Measurements from ENCODE around the gene PLCH1. TPM values are rescaled to one million over a fixed set of nuclear protein-coding genes. Genes with fewer than 3 reads are reported as not detected.
"Not testable (repeated sequence)": the region's sequence is repeated elsewhere in the genome, so short reads cannot be mapped to it uniquely, and the experiment has no call there.

PLCH1 gene
- total RNA-seq, 1 donor from 2014 or later, result 7.6 TPM

DNA sequence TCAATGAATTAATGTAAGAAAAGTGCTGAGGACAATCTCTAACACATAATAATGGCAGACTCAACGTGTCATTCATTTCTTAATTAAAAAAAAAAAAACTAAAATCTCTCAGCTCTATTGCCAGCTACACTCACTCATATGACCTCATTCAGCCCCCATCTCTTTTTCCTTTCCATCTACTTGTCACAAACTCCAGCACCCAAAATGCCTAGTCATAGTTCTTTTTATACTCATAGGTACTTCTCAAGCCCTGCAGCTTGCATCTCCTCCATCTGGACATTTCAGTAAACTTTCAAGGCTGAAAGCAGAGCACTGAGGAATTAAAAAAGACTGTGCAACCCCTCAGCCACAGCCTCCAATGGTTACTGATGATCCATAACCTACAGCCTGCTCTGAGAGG lies 109.8 kb downstream of the PLCH1 start:
- Mint-ChIP-seq H3K9me3 (no peaks in the 10 kb centered on the region), H3K4me3 (no peak overlapping the region), H3K27me3 (no peaks in the 10 kb centered on the region), H3K36me3 (no peaks in the 10 kb centered on the region), H3K4me1 (ENCODE audit: unreplicated experiment) (no peaks in the 10 kb centered on the region), H3K27ac (no peak overlapping the region)
- TF ChIP-seq, protein P1, sequence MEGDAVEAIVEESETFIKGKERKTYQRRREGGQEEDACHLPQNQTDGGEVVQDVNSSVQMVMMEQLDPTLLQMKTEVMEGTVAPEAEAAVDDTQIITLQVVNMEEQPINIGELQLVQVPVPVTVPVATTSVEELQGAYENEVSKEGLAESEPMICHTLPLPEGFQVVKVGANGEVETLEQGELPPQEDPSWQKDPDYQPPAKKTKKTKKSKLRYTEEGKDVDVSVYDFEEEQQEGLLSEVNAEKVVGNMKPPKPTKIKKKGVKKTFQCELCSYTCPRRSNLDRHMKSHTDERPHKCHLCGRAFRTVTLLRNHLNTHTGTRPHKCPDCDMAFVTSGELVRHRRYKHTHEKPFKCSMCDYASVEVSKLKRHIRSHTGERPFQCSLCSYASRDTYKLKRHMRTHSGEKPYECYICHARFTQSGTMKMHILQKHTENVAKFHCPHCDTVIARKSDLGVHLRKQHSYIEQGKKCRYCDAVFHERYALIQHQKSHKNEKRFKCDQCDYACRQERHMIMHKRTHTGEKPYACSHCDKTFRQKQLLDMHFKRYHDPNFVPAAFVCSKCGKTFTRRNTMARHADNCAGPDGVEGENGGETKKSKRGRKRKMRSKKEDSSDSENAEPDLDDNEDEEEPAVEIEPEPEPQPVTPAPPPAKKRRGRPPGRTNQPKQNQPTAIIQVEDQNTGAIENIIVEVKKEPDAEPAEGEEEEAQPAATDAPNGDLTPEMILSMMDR (conservative IDR thresholded peaks at IDR 0.05), result no peak
- no peak for DNase-seq (ENCODE audit: extremely low spot score, unreplicated experiment)

- Mint-ChIP-seq H3K4me1 (ENCODE audit: unreplicated experiment) (peaks cover 8% of the 10 kb centered on the region), H3K36me3 (no peaks in the 10 kb centered on the region), H3K4me3 (no peak overlapping the region), H3K27ac (no peak overlapping the region), H3K27me3 (no peaks in the 10 kb centered on the region), H3K9me3 (no peaks in the 10 kb centered on the region)
- no peak for DNase-seq (ENCODE audit: extremely low spot score, unreplicated experiment)
- TF ChIP-seq, protein P1 (conservative IDR thresholded peaks at IDR 0.05), result no peak
Measured at GRCh38 chr3:155634121-155634719, 110.7 kb downstream of the PLCH1 start.

DNA sequence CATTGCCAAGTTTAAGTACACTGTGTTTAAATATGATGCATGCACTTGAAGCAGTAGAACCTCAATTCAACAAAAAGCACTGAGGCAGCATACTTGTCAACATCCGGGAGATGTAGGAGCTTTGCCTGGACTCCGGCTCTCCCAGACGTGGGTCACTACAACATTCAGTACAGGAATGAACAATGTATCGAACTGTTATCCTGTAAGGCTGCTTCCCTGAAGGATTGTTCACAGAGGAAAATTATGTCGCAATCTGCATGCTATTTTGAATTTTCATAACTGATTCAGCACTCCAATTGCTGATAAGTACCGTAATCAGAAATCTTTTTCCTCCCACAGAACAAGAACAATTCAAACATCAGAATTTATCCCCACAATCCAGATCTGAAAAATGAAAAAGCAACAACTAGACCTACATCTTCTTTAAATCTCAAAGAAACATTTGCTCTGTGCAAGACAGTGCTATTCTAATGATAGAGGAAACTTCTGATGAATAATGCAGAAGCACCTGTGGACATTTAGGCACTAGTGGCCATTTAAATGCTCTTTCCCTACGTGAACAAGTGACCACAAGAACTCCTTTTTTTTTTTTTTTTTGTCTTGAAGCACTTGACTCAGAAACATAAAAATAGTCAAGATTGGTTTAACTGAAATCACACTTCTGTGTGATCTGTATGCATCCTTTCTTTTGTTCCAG lies 113.4 kb downstream of the PLCH1 start:
- Mint-ChIP-seq H3K9me3 (no peaks in the 10 kb centered on the region), H3K4me3 (no peak overlapping the region), H3K36me3 (no peaks in the 10 kb centered on the region), H3K4me1 (ENCODE audit: unreplicated experiment) (peaks cover 12% of the 10 kb centered on the region), H3K27me3 (no peaks in the 10 kb centered on the region), H3K27ac (no peak overlapping the region)
- DNase-seq (ENCODE audit: extremely low spot score, unreplicated experiment), result no peak
- TF ChIP-seq, protein P1 (conservative IDR thresholded peaks at IDR 0.05), result no peak

DNA sequence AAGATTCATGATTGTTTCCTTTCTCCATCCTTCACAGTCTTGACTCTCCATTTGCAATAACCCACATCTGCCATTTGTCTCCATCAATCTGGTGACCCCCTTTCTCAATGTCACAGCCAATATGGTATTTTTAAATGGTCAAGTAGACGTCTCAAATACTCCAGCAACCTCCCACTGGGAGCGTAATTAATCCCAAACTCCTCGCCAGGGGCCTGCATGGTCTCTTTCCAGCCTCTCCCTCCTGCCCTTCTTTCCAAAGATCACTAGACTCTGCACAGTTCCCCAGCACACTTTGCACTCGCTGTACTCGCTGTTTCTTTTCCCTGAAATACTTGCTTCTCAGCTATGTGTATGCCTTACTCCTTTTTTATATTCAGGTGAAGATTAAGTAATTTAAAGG lies 115.3 kb downstream of the PLCH1 start:
- H3K27ac Mint-ChIP-seq, result no peak overlapping the region
- no peak overlapping the region for H3K4me3 Mint-ChIP-seq
- TF ChIP-seq, protein P1 (conservative IDR thresholded peaks at IDR 0.05), result no peak
- peaks cover 12% of the 10 kb centered on the region for H3K4me1 Mint-ChIP-seq (ENCODE audit: unreplicated experiment)
- no peak for DNase-seq (ENCODE audit: extremely low spot score, unreplicated experiment)
- no peaks in the 10 kb centered on the region for H3K9me3 Mint-ChIP-seq
- H3K36me3 Mint-ChIP-seq, result no peaks in the 10 kb centered on the region
- no peaks in the 10 kb centered on the region for H3K27me3 Mint-ChIP-seq

DNA sequence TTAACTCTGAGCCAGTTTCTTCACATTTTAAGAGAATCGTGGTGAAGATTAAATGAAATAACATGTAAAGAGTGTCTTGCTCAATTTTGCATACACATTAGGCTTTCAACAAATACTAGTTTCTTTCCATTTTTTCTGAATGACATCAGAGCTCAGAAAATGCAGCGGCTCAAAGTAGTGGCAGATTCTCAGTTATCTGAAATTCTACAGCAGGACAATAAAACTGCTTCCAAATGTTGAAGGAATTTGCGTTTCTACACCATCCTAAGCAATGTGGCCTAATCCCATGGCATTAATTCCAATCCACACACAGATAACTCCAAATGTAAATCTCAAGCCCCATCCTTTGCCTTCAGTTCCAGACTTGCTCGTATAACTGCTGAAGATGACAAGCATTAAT lies 115.8 kb downstream of the PLCH1 start:
- no peak for DNase-seq (ENCODE audit: extremely low spot score, unreplicated experiment)
- H3K9me3 Mint-ChIP-seq, result no peaks in the 10 kb centered on the region
- H3K36me3 Mint-ChIP-seq, result no peaks in the 10 kb centered on the region
- H3K4me3 Mint-ChIP-seq, result no peak overlapping the region
- peaks cover 12% of the 10 kb centered on the region for H3K4me1 Mint-ChIP-seq (ENCODE audit: unreplicated experiment)
- H3K27ac Mint-ChIP-seq, result no peak overlapping the region
- TF ChIP-seq, protein P1 (conservative IDR thresholded peaks at IDR 0.05), result no peak
- H3K27me3 Mint-ChIP-seq, result no peaks in the 10 kb centered on the region

DNA sequence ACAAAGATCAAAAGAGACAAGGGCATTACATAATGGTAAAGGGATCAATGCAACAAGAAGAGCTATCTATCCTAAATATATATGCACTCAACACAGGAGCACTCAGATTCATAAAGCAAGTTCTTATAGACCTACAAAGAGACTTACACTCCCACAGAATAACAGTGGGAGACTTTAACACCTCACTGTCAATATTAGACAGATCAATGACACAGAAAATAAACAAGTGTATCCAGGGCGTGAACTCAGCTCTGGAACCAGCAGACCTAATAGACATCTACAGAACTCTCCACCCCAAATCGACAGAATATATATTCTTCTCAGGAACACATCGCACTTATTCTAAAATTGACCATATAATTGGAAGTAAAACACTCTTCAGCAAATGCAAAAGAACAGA lies 122.2 kb downstream of the PLCH1 start:
- not testable (repeated sequence) for H3K27ac Mint-ChIP-seq; H3K4me1 Mint-ChIP-seq (ENCODE audit: unreplicated experiment); H3K4me3 Mint-ChIP-seq; H3K9me3 Mint-ChIP-seq; DNase-seq (ENCODE audit: extremely low spot score, unreplicated experiment); H3K27me3 Mint-ChIP-seq; H3K36me3 Mint-ChIP-seq

- H3K9me3 Mint-ChIP-seq; H3K27ac Mint-ChIP-seq; H3K4me1 Mint-ChIP-seq (ENCODE audit: unreplicated experiment); H3K27me3 Mint-ChIP-seq; H3K36me3 Mint-ChIP-seq; DNase-seq (ENCODE audit: extremely low spot score, unreplicated experiment); H3K4me3 Mint-ChIP-seq: not testable (repeated sequence)
Measured at GRCh38 chr3:155620552-155620951, 124.3 kb downstream of the PLCH1 start.
